Stimulated activated CD4-positive, alpha-beta T cell treated with anti-CD3 and anti-CD28 coated beads, Interleukin-15, amount 100 ng/mL, for 48 hours (primary cell): ENCODE results near the gene UGT2B28.
"Not testable (repeated sequence)": the region's sequence is repeated elsewhere in the genome, so short reads cannot be mapped to it uniquely, and the experiment has no call there.

ENCODE experiments used
- DNase-seq, 2 donors: peaks; one replicate each; pipeline ENCODE4 v3.0.0-alpha.2; 2020; ENCODE audit warnings: low read depth in 2 of 2

Gene UGT2B28

GRCh38 chr4:69280081-69280480 is at the start of gene UGT2B28:
Gene UGT2B28 (plus strand): TSS chr4:69280475. CDS start chr4:69280501, 26 bp downstream.
- not testable (repeated sequence) for DNase-seq

GRCh38 chr4:69239092-69239491 is 41.2 kb upstream of the UGT2B28 start:
- DNase-seq, result no peak

GRCh38 chr4:69239557-69240168 is 40.6 kb upstream of the UGT2B28 start:
- DNase-seq, result no peak

- not testable (repeated sequence) for DNase-seq
Observed at GRCh38 chr4:69240787-69241186, 39.5 kb upstream of the UGT2B28 start.

GRCh38 chr4:69241746-69242145 is 38.5 kb upstream of the UGT2B28 start:
- DNase-seq, result not testable (repeated sequence)

- DNase-seq, result not testable (repeated sequence)
Observed at GRCh38 chr4:69242562-69243240, 37.6 kb upstream of the UGT2B28 start.

- DNase-seq, result not testable (repeated sequence)
Observed at GRCh38 chr4:69250884-69251283, 29.4 kb upstream of the UGT2B28 start.

- DNase-seq, result not testable (repeated sequence)
Observed at GRCh38 chr4:69253147-69253772, 27.0 kb upstream of the UGT2B28 start.

- not testable (repeated sequence) for DNase-seq
Observed at GRCh38 chr4:69268612-69269011, 11.7 kb upstream of the UGT2B28 start.

- DNase-seq, result not testable (repeated sequence)
Observed at GRCh38 chr4:69296356-69296755, 16.1 kb downstream of the UGT2B28 start.

GRCh38 chr4:69308426-69309033 is 28.3 kb downstream of the UGT2B28 start:
- not testable (repeated sequence) for DNase-seq

GRCh38 chr4:69309549-69310076 is 29.3 kb downstream of the UGT2B28 start:
- DNase-seq, result not testable (repeated sequence)

- DNase-seq, result not testable (repeated sequence)
Observed at GRCh38 chr4:69310262-69310661, 30.0 kb downstream of the UGT2B28 start.

- DNase-seq, result not testable (repeated sequence)
Observed at GRCh38 chr4:69317669-69318298, 37.5 kb downstream of the UGT2B28 start.

GRCh38 chr4:69321153-69321729 is 41.0 kb downstream of the UGT2B28 start:
- DNase-seq, result no peak

- DNase-seq, result no peak
Observed at GRCh38 chr4:69322055-69322454, 41.8 kb downstream of the UGT2B28 start.

GRCh38 chr4:69323284-69323683 is 43.0 kb downstream of the UGT2B28 start:
- no peak for DNase-seq

GRCh38 chr4:69330345-69331047 is 50.2 kb downstream of the UGT2B28 start:
- DNase-seq, result no peak

- DNase-seq, result not testable (repeated sequence)
Observed at GRCh38 chr4:69331304-69331703, 51.0 kb downstream of the UGT2B28 start.

GRCh38 chr4:69335485-69335884 is 55.2 kb downstream of the UGT2B28 start:
- DNase-seq, result not testable (repeated sequence)

- DNase-seq, result not testable (repeated sequence)
Observed at GRCh38 chr4:69343114-69343513, 62.8 kb downstream of the UGT2B28 start.
